Cardiac septum (tissue), 1 donor: Measurements from ENCODE around the gene RAB3A. TPM values are rescaled to one million over a fixed set of nuclear protein-coding genes. Genes with fewer than 3 reads are reported as not detected.

Experiments used
- DNase-seq: peaks from one replicate; pipeline ENCODE4 v3.0.0-alpha.2; 2020; ENCODE audit warnings: low spot score
- intact Hi-C: fragments of 100-400 bp; cut with DNase I; formaldehyde crosslinking; loops from one replicate; pipeline ENCODE4 v1.14.0; 2022
- total RNA-seq: library from RNA; stranded (reverse); fragmentation: NEBNext Ultra II Directional; extraction: Animal tissue kit (Norgen Biotek cat#: 25700); gene quantifications from one replicate; pipeline ENCODE4 v1.2.1, GENCODE V29; 2021
- donor health status: DM: no; HTN: no; CAD: no.

Gene RAB3A
- total RNA-seq, 1 donor from 2014 or later = 21.7 TPM

- intact Hi-C loops = loop anchor here (1.0 to 10.0 kb wide), 3 partner anchors 10 to 211 kb away; partner anchors contain the start of genes LSM4, MPV17L2 and SSBP4
- no peak for DNase-seq
These were observed 407 bp downstream of the RAB3A start for GRCh38 chr19:18203408-18203862.

DNA sequence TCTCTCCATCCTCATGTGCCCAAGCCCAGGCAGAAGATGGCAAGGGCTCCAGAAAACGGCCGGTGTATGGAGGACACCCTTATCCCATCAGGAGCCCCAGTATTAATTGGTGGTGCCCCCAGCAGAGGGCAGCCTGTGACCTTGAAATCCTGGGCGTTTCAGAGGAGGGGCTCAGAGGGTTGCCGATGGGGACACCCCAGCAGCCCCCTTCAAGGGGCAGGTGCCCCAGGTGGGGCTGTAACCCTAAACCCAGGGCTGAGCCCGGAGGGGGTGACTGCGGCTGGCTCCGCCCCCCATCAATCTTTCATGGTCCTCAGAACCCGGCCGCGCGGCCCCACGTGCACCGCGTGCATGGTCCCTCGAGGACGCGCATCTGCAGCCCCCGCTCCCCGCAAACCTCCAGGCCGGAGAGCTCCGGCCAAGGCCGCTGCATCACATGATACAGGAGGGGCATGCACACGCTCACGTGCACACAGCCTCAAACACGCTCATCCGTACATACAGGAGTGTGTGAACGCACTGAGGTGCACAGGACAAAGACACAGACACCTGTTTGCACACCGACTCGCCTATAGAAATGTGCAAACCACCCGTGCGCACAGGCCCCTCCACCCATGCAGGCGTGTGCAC, 949 bp downstream of the RAB3A start:
- no peak for DNase-seq
- intact Hi-C loops = loop anchor here (1.0 to 10.0 kb wide), 3 partner anchors 10 to 212 kb away; partner anchors contain the start of genes LSM4, MPV17L2 and SSBP4

DNA sequence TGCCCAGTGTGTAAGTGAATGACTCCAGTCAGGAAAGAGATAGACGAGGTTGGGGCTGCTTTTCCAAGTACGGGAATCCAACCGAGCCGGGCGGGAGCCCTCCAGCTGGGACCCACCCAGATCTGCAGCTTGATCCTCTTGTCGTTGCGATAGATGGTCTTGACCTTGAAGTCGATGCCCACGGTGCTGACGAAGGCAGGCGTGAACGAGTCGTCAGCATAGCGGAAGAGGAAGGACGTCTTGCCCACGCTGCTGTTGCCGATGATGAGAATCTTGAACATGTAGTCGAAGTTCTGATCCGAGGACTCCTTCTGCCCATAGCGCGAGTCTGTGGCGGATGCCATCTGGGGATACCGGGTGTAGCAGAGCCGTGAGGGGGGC, 1.5 kb downstream of the RAB3A start:
- no peak for DNase-seq
- intact Hi-C loops = loop anchor here (5.0 to 10.0 kb wide), 2 partner anchors 120 to 212 kb away; partner anchors contain the start of genes LSM4 and SSBP4

- intact Hi-C loops = no loop called here
- no peak for DNase-seq
These were observed 5.5 kb downstream of the RAB3A start for GRCh38 chr19:18198374-18198773.

GRCh38 chr19:18197941-18198340, 5.9 kb downstream of the RAB3A start:
- no peak for DNase-seq
- intact Hi-C loops = no loop called here

DNA sequence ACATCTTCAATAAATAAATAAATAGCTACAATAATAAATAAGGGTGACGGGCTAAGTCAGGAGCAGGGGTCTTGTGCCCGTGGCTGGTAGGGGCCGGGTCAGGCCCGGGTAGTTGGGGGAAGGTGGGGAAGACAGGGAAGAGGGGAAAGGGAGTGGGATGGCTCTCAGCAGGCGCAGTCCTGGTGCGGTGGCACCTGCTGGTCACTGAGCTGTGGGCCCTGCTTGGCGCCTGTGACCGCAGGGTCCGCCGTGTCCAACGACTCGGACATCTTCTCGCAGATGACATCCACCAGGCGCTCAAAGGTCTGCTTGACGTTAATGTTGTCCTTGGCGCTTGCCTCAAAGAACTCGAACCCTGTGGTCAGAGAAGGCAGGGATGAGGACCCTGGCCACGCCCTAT, 6.5 kb downstream of the RAB3A start:
- no peak for DNase-seq
- intact Hi-C loops = no loop called here

GRCh38 chr19:18196511-18196845, 7.4 kb downstream of the RAB3A start:
- intact Hi-C loops = no loop called here
- no peak for DNase-seq

DNA sequence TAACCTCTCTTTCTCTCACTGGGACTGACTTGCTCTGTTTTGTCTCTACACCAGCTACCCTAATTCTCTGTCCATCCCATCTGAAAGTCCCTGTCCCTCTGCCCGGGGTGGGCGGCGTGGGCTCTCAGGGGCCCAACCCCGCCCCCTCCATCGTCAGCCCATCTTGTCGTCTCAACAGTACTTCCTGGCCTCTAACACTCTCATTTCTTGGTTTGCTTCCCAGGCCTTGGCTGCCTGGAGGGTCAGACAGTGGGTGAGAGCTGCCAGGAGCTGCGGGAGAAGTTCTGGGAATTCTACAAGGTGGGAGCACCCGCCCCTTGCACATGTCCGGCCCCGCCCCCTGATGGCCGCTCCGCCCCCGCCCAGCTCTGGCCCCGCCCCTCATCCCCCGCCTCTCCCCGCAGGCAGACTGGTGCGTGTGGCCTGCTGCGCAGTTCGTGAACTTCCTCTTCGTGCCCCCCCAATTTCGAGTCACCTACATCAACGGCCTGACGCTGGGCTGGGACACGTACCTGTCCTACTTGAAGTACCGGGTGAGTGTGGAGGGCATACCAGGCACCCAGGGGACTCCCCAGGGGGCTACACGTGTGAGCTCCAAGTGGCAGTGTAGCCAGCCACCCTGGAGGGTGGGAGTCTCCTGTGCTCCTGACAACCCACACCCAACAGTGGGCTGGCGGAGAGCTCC, 9.1 kb downstream of the RAB3A start:
- intact Hi-C loops = no loop called here
- DNase-seq = no peak

GRCh38 chr19:18194181-18194530, 9.7 kb downstream of the RAB3A start:
- intact Hi-C loops = no loop called here
- no peak for DNase-seq

- no peak for DNase-seq
- intact Hi-C loops = loop anchor here (1.0 kb wide), 1 partner anchor 10 kb away; no protein-coding TSS in a partner anchor
These were observed 10.3 kb downstream of the RAB3A start for GRCh38 chr19:18193388-18194180.

DNA sequence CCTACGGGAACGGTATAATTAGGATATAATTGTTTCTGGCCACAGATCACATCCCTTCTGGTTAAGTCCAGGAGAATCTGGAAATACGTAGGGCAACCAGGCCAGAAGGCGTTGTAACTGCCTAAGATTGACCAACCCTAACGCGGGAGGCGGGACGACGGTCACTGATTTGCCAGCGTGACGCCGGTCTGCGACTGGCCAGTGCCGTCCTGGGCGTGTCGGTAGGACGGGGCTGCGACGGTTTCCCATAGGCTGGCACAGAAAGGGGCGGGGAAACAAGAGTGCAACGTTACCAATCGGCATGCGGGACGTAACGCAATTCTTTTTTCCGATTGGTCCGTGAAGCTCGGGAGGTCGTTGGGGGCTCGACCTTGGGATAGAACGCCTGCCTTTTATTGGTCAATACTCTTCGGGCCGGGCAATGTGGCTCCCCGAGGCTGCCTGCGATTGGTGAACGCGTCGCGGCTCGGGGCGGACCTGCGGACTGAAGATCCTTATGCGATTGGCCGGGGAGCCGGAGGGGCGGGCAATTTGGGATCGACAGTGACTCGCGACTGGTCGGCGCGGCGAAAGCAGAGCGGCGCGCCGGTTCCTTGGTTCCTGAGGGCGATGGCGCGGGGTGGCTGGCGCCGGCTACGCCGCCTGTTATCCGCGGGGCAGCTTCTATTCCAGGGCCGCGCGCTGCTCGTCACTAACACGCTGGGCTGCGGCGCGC, 11.0 kb downstream of the RAB3A start, which contains the start of gene MPV17L2:
Gene MPV17L2 (plus strand): TSS at position 546 of the 715 bp plus-strand sequence. CDS start 64 bp downstream, at position 610.
- DNase-seq = peak; percentile 100
- intact Hi-C loops = loop anchor here (1.0 kb wide), 1 partner anchor 10 kb away; no protein-coding TSS in a partner anchor

DNA sequence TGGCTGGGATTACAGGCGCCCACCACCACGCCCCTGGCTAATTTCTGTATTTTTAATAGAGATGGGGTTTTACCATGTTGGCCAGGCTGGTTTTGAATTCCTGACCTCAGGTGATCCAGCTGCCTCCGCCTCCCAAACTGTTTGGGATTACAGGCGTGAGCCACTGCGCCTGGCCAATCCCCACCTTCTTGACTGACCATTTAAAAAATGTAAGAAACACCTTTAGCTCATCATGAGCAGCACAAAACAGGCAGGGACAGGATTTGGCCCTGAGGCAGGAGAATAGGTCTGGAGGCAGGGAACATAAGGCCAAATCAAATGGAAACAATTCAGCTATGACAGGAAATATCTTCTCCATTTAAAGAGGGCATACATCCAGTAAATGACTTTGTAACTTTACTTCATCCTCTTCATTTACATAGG, 12.2 kb downstream of the RAB3A start:
- intact Hi-C loops = no loop called here
- DNase-seq = no peak

- DNase-seq = no peak
- intact Hi-C loops = no loop called here
These were observed 13.6 kb downstream of the RAB3A start for GRCh38 chr19:18190278-18190677.

- intact Hi-C loops = no loop called here
- no peak for DNase-seq
These were observed 18.3 kb downstream of the RAB3A start for GRCh38 chr19:18185538-18185937.

GRCh38 chr19:18183529-18183928, 20.3 kb downstream of the RAB3A start:
- no peak for DNase-seq
- intact Hi-C loops = no loop called here

DNA sequence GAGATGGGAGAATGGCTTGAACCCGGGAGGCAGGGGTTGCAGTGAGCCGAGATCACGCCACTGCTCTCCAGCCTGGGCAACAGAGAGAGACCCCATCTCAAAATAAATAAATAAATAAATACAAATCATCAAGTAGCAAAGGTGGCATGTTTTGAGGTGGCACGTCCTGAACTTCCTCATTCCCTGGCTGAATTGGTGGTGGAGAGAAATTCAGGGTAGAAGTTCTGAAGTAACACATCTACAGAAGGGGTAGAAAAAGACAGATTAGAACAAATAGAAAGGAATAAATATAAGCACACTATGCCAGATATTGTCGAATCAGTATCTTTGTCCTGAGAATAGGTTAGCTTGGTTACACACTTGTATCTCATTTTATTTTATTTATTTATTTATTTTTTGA, 23.9 kb downstream of the RAB3A start:
- DNase-seq = no peak
- intact Hi-C loops = no loop called here

- no peak for DNase-seq
- intact Hi-C loops = no loop called here
These were observed 27.2 kb downstream of the RAB3A start for GRCh38 chr19:18176367-18177310.

- no peak for DNase-seq
- intact Hi-C loops = no loop called here
These were observed 28.9 kb downstream of the RAB3A start for GRCh38 chr19:18174983-18175382.
